Measurements from ENCODE around the gene GRID1. TPM values are rescaled to one million over a fixed set of nuclear protein-coding genes. Genes with fewer than 3 reads are reported as not detected.

Gene GRID1
- total RNA-seq, 4 donors from 2014 or later = 1.4 to 4.9 (median 2.0) TPM

GRCh38 chr10:85918371-85918770 lies 448.2 kb downstream of the GRID1 start:
- WGBS, 2 donors = 89% methylated on average over 3 of the region's 3 CpGs
- TF ChIP-seq POLR2A (IDR thresholded peaks at IDR 0.05) (no peak), CTCF (IDR thresholded peaks at IDR 0.05) (no peak)
- H3K4me3 ChIP-seq (ENCODE audit: low read depth, poor library complexity, severe bottlenecking) = no peak overlapping the region
- intact Hi-C loops (cut with DNase I; ENCODE audit: low total_unique reads) = no loop called here
- DNase-seq (ENCODE audit: low spot score in 2 of 2) = no peak

GRCh38 chr10:85917601-85918000 lies 449.0 kb downstream of the GRID1 start:
- no peak for DNase-seq (ENCODE audit: low spot score in 2 of 2)
- H3K4me3 ChIP-seq (ENCODE audit: low read depth, poor library complexity, severe bottlenecking) = no peak overlapping the region
- 64 to 67% methylated on average over 4 of the region's 4 CpGs for WGBS, 2 donors
- intact Hi-C loops (cut with DNase I; ENCODE audit: low total_unique reads) = no loop called here
- TF ChIP-seq CTCF (IDR thresholded peaks at IDR 0.05) = no peak

- DNase-seq (ENCODE audit: low spot score in 2 of 2) = no peak
- TF ChIP-seq CTCF (IDR thresholded peaks at IDR 0.05) (no peak), POLR2A (IDR thresholded peaks at IDR 0.05) (no peak)
- no peak overlapping the region for H3K4me3 ChIP-seq (ENCODE audit: low read depth, poor library complexity, severe bottlenecking)
- 53% methylated on average over 2 of the region's 2 CpGs for whole genome bisulfite sequencing, 2 donors
- intact Hi-C loops (cut with DNase I; ENCODE audit: low total_unique reads) = no loop called here
Observed at GRCh38 chr10:85916994-85917573, 449.5 kb downstream of the GRID1 start.

- TF ChIP-seq CTCF (IDR thresholded peaks at IDR 0.05) (no peak), POLR2A (IDR thresholded peaks at IDR 0.05) (no peak)
- no peak overlapping the region for H3K4me3 ChIP-seq (ENCODE audit: low read depth, poor library complexity, severe bottlenecking)
- DNase-seq (ENCODE audit: low spot score in 2 of 2) = no peak
- intact Hi-C loops (cut with DNase I; ENCODE audit: low total_unique reads) = no loop called here
- WGBS, 2 donors = 39 to 40% methylated on average over 5 of the region's 5 CpGs
Observed at GRCh38 chr10:85916286-85916685, 450.3 kb downstream of the GRID1 start.

GRCh38 chr10:85915245-85915846 lies 451.2 kb downstream of the GRID1 start:
- 94 to 96% methylated on average over 4 of the region's 4 CpGs for WGBS, 2 donors
- no peak overlapping the region for H3K4me3 ChIP-seq (ENCODE audit: low read depth, poor library complexity, severe bottlenecking)
- TF ChIP-seq POLR2A (IDR thresholded peaks at IDR 0.05) (no peak), CTCF (IDR thresholded peaks at IDR 0.05) (no peak)
- intact Hi-C loops (cut with DNase I; ENCODE audit: low total_unique reads) = no loop called here
- DNase-seq (ENCODE audit: low spot score in 2 of 2) = no peak

GRCh38 chr10:85914720-85915119 lies 451.9 kb downstream of the GRID1 start:
- DNase-seq (ENCODE audit: low spot score in 2 of 2) = no peak
- H3K4me3 ChIP-seq (ENCODE audit: low read depth, poor library complexity, severe bottlenecking) = no peak overlapping the region
- 88 to 91% methylated on average over 3 of the region's 3 CpGs for WGBS, 2 donors
- intact Hi-C loops (cut with DNase I; ENCODE audit: low total_unique reads) = no loop called here
- TF ChIP-seq POLR2A (IDR thresholded peaks at IDR 0.05) = no peak
- TF ChIP-seq CTCF (IDR thresholded peaks at IDR 0.05) = no peak

All from lower leg skin (tissue), 4 donors.